Left lung (tissue), 10 donors: ENCODE results near the gene IPO13. TPM values are rescaled to one million over a fixed set of nuclear protein-coding genes. Genes with fewer than 3 reads are reported as not detected.

Source experiments
- ATAC-seq: fragments of 200-7000 bp; cut with Tn5 transposase; one replicate; pipeline ENCODE4 v1.9.1; 2020; ENCODE audit warnings: moderate library complexity
- DNase-seq, 4 donors: peaks; one replicate each; pipeline ENCODE4 v3.0.0-alpha.2; 2013 to 2020
- H3K27ac ChIP-seq, 2 donors: fragments of 200-600 bp; sonication (generic) in 1 of 2; one replicate each; pipeline versions ENCODE4 v1.5.0 to v1.8.0; 2020 to 2021
- H3K27me3 ChIP-seq, 2 donors: fragments of 200-600 bp; sonication (generic) in 1 of 2; one replicate each; pipeline versions ENCODE4 v1.5.0 to v1.8.0; 2020 to 2021
- H3K36me3 ChIP-seq, 2 donors: fragments of 200-600 bp; sonication (generic) in 1 of 2; one replicate each; pipeline versions ENCODE4 v1.5.0 to v1.8.0; 2020 to 2021
- H3K4me1 ChIP-seq, 2 donors: fragments of 200-600 bp; one replicate each; pipeline ENCODE4 v1.8.0; 2021
- H3K4me3 ChIP-seq, 2 donors: fragments of 200-600 bp; sonication (generic) in 1 of 2; one replicate each; pipeline versions ENCODE4 v1.5.0 to v1.8.0; 2020 to 2021; ENCODE audit warnings: mild to moderate bottlenecking in 1 of 2
- H3K9me3 ChIP-seq, 2 donors: fragments of 200-600 bp; sonication (generic) in 1 of 2; one replicate each; pipeline versions ENCODE4 v1.5.0 to v1.8.0; 2020 to 2021
- CTCF ChIP-seq, 2 donors: fragments of 200-600 bp; sonication (generic) in 1 of 2; IDR thresholded peaks; one replicate each; pipeline versions ENCODE4 v1.5.0 to v1.8.0; 2021; ENCODE audit warnings: antibody characterized with exemption in 2 of 2
- intact Hi-C, 2 donors: fragments of 100-400 bp; cut with DNase I; formaldehyde crosslinking; loops; one replicate each; pipeline versions ENCODE4 v1.11.2 to v1.14.2; 2022
- polyA plus RNA-seq, 6 donors: library from polyadenylated mRNA; unstranded; fragments of 120-200 nt; gene quantifications; one replicate each; pipeline ENCODE4 v1.2.1, GENCODE V29; 2013; ENCODE audit not compliant: insufficient read length in 6 of 6
- total RNA-seq, 2 donors: library from RNA; stranded (reverse); fragmentation: NEBNext Ultra II Directional; extraction: Animal tissue kit (Norgen Biotek cat#: 25700); gene quantifications; one replicate each; pipeline ENCODE4 v1.2.1, GENCODE V29; 2021
- donor health status: DM: no; HTN: yes; CAD: no.
- donor health status: DM: no; HTN: no; CAD: no.

The IPO13 gene
- total and polyA plus RNA-seq, 8 donors: 18.0 to 33.4 (median 22.0) TPM

- Histone ChIP-seq H3K36me3 (peaks cover 0 to 16% of the 10 kb centered on the region in 2 donors), H3K27ac (no peak overlapping the region), H3K4me3 (no peak overlapping the region), H3K27me3 (no peaks in the 10 kb centered on the region), H3K4me1 (peaks cover 12 to 36% of the 10 kb centered on the region in 2 donors), H3K9me3 (no peaks in the 10 kb centered on the region)
- intact Hi-C loops: no loop called here
- DNase-seq (no peak), ATAC-seq (no peak)
- TF ChIP-seq CTCF (IDR thresholded peaks at IDR 0.05): no peak
Measured at GRCh38 chr1:43949678-43950077, 2.9 kb downstream of the IPO13 start.

- Histone ChIP-seq H3K27ac (no peak overlapping the region), H3K4me1 (peaks cover 12 to 23% of the 10 kb centered on the region in 2 donors), H3K27me3 (no peaks in the 10 kb centered on the region), H3K9me3 (no peaks in the 10 kb centered on the region), H3K4me3 (no peak overlapping the region), H3K36me3 (peaks cover 0 to 19% of the 10 kb centered on the region in 2 donors)
- intact Hi-C loops: no loop called here
- no peak for TF ChIP-seq CTCF (IDR thresholded peaks at IDR 0.05)
- ATAC-seq: no peak
- no peak for DNase-seq
Measured at GRCh38 chr1:43951021-43951985, 4.6 kb downstream of the IPO13 start.

GRCh38 chr1:43952731-43953346, 6.1 kb downstream of the IPO13 start:
- peaks cover 7 to 16% of the 10 kb centered on the region in 2 donors for H3K4me1 ChIP-seq
- H3K27ac ChIP-seq: no peak overlapping the region
- DNase-seq (no peak), ATAC-seq (no peak)
- H3K36me3 ChIP-seq: peaks cover 0 to 34% of the 10 kb centered on the region in 2 donors
- no peaks in the 10 kb centered on the region for H3K9me3 ChIP-seq
- intact Hi-C loops: no loop called here
- H3K27me3 ChIP-seq: no peaks in the 10 kb centered on the region
- no peak for TF ChIP-seq CTCF (IDR thresholded peaks at IDR 0.05)
- H3K4me3 ChIP-seq: no peak overlapping the region

GRCh38 chr1:43953361-43953760, 6.6 kb downstream of the IPO13 start:
- no peak for DNase-seq
- H3K36me3 ChIP-seq: peaks cover 0 to 39% of the 10 kb centered on the region in 2 donors

More at GRCh38 chr1:43953361-43953760, 6.6 kb downstream of the IPO13 start:
- intact Hi-C loops: no loop called here
- no peak for ATAC-seq
- Histone ChIP-seq H3K27ac (no peak overlapping the region), H3K27me3 (no peaks in the 10 kb centered on the region), H3K9me3 (no peaks in the 10 kb centered on the region), H3K4me1 (peaks cover 1 to 10% of the 10 kb centered on the region in 2 donors), H3K4me3 (no peak overlapping the region)
- no peak for TF ChIP-seq CTCF (IDR thresholded peaks at IDR 0.05)
